Tibial nerve (tissue), 4 donors: ENCODE results near the gene TSPAN32. TPM values are rescaled to one million over a fixed set of nuclear protein-coding genes. Genes with fewer than 3 reads are reported as not detected.

Source experiments
- DNase-seq, 2 donors: peaks; one replicate each; pipeline ENCODE4 v3.0.0-alpha.2; 2019; ENCODE audit warnings: low spot score in 2 of 2
- H3K27ac ChIP-seq, 4 donors: fragments of 200-600 bp; sonication (generic) in 3 of 4; one replicate each; pipeline ENCODE4 v1.5.1; 2017 to 2019; ENCODE audit warnings: mild to moderate bottlenecking in 1 of 4
- H3K27me3 ChIP-seq, 2 donors: fragments of 200-600 bp; sonication (generic) in 1 of 2; one replicate each; pipeline versions ENCODE4 v1.5.1 to v1.6.0; 2017 to 2019
- H3K36me3 ChIP-seq, 3 donors: fragments of 200-600 bp; sonication (generic); one replicate each; pipeline ENCODE4 v1.5.1; 2018 to 2019
- H3K4me1 ChIP-seq, 4 donors: fragments of 200-600 bp; sonication (generic) in 3 of 4; one replicate each; pipeline ENCODE4 v1.5.1; 2017 to 2019
- H3K4me3 ChIP-seq, 4 donors: fragments of 200-600 bp; sonication (generic) in 3 of 4; one replicate each; pipeline ENCODE4 v1.5.1; 2017 to 2019; ENCODE audit warnings: mild to moderate bottlenecking in 1 of 4, moderate library complexity in 1 of 4
- H3K9me3 ChIP-seq, 4 donors: fragments of 200-600 bp; sonication (generic) in 3 of 4; one replicate each; pipeline ENCODE4 v1.5.1; 2017 to 2019
- EP300 ChIP-seq, 2 donors: sonication (generic); formaldehyde crosslinking; IDR thresholded peaks; one replicate each; pipeline ENCODE4 v1.6.1; 2017; ENCODE audit warnings: antibody characterized with exemption in 2 of 2, mild to moderate bottlenecking in 1 of 2
- POLR2A ChIP-seq, 2 donors: fragments of 450-650 bp; IDR thresholded peaks; one replicate each; pipeline ENCODE4 v1.6.1; 2017; ENCODE audit warnings: antibody characterized with exemption in 2 of 2, mild to moderate bottlenecking in 2 of 2, moderate library complexity in 2 of 2
- WGBS, 2 donors: methylation state at CpG; one replicate each; pipeline ENCODE4 v1.1.5; 2018; 5-methylcytosine and 5-hydroxymethylcytosine counted together
- total RNA-seq, 4 donors: library from RNA; depleted of rRNA; stranded (reverse); fragments of >200 nt; gene quantifications; one replicate each; pipeline ENCODE4 v1.1.0, GENCODE V29; 2016
- TF ChIP-seq, protein P1 (sequence below), 5 experiments: fragments of 200-600 bp in 3 of 5; fragments of 450-650 bp in 2 of 5; sonication (generic) in 3 of 5; IDR thresholded peaks; one replicate each; pipeline ENCODE4 v1.5.1; 2016 to 2019; ENCODE audit warnings: antibody characterized with exemption in 5 of 5, mild to moderate bottlenecking in 3 of 5, moderate library complexity in 2 of 5

TSPAN32 gene
- total RNA-seq, 4 donors from 2014 or later = 1.8 to 9.0 (median 5.8) TPM

DNA sequence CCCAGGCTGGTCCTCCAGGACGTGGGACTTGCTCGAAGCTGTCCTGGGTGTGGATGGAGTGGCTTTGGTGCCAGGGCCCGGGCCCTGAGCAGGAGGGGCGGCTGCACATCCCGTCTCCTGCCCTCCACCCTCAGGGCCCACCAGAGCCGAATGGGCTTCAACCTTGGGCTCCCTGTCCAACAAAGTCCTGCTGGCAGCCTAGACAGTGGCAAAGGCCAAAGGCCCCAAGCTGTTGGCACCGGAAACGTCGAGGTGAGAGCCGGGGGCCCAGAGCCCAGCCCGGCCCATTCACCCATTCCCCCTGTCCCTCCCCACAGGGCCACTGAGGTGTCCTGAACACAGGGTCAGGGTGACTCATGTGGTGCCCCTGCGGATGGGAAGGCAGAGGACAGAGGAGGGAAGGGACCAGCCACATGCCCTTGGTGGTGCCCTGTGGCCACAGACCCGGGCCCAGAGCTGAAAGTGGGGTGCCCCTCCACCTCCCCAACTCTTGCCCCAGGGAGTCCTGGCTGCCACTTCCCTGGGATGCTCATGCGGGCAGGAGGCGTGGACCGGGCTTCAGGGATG is 9.1 kb downstream of the TSPAN32 start:
- no peaks in the 10 kb centered on the region for H3K36me3 ChIP-seq
- H3K27ac ChIP-seq = peak overlapping the region; percentile 26 to 96 (median 87)
- WGBS, 2 donors = 71 to 76% methylated on average over 12 to 15 of the region's 16 CpGs
- H3K4me3 ChIP-seq = no peak overlapping the region
- no peaks in the 10 kb centered on the region for H3K27me3 ChIP-seq
- H3K9me3 ChIP-seq = no peaks in the 10 kb centered on the region
- TF ChIP-seq POLR2A (IDR thresholded peaks at IDR 0.05) (no peak), EP300 (IDR thresholded peaks at IDR 0.05) (no peak)
- TF ChIP-seq, protein P1, sequence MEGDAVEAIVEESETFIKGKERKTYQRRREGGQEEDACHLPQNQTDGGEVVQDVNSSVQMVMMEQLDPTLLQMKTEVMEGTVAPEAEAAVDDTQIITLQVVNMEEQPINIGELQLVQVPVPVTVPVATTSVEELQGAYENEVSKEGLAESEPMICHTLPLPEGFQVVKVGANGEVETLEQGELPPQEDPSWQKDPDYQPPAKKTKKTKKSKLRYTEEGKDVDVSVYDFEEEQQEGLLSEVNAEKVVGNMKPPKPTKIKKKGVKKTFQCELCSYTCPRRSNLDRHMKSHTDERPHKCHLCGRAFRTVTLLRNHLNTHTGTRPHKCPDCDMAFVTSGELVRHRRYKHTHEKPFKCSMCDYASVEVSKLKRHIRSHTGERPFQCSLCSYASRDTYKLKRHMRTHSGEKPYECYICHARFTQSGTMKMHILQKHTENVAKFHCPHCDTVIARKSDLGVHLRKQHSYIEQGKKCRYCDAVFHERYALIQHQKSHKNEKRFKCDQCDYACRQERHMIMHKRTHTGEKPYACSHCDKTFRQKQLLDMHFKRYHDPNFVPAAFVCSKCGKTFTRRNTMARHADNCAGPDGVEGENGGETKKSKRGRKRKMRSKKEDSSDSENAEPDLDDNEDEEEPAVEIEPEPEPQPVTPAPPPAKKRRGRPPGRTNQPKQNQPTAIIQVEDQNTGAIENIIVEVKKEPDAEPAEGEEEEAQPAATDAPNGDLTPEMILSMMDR (IDR thresholded peaks at IDR 0.05) = no peak
- DNase-seq = no peak
- H3K4me1 ChIP-seq = peaks cover 0 to 78% (median 56%) of the 10 kb centered on the region in 4 donors

DNA sequence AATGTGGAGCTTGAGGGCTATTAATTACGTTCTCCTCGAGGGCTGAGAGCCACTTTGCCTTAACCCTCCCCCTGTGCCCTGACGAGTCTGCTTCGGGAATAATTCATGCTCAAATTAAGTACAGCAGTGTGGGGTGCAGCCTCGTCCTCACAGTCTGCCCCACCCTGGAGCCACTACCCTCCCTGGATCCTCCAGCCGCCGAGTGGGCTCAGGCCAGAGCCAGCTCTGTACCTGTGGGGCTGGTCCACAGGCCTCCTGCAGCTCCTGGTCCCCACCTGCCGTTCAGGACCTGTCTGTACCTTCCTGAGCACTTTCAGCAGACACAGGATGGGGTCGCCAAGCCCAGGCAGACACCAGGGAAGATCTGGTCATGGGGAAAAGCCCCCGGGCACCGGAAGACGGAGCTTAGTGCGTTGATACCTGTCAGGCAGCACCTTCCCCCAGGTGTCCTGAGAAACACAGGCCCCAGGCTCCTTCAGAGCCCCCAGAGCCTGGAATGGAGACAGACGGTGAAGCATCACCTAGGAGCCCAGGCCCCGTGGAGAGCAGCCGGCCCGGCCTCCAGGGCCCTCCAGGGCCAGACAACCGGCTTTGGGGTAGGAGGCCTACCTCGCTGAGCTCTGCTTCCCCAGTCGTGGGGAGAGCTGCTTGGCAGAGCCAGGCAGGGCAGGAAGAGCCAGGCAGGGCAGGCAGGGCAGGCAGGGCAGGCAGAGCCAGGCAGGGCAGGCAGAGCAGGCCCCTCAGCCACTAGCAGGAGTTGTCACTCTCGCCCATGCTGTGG is 9.7 kb downstream of the TSPAN32 start:
- 60 to 68% methylated on average over 9 to 16 of the region's 21 CpGs for WGBS, 2 donors
- peak overlapping the region; percentile 26 to 96 (median 87) for H3K27ac ChIP-seq

GRCh38 chr11:2312232-2313042 is 10.6 kb downstream of the TSPAN32 start:
- H3K27ac ChIP-seq = peak overlapping the region; percentile 26 to 96 (median 87)
- WGBS, 2 donors = 37 to 56% methylated on average over 18 to 21 of the region's 22 CpGs
- H3K36me3 ChIP-seq = peaks cover 0 to 3% (median 0%) of the 10 kb centered on the region in 3 donors
- H3K4me3 ChIP-seq = no peak overlapping the region
- H3K4me1 ChIP-seq = peaks cover 0 to 65% (median 43%) of the 10 kb centered on the region in 4 donors
- no peak for DNase-seq
- peak in 1 of 2 donors; percentile 75 for TF ChIP-seq EP300 (IDR thresholded peaks at IDR 0.05)
- TF ChIP-seq, protein P1 (IDR thresholded peaks at IDR 0.05) = no peak
- TF ChIP-seq POLR2A (IDR thresholded peaks at IDR 0.05) = peak in 1 of 2 donors; percentile 26
- no peaks in the 10 kb centered on the region for H3K27me3 ChIP-seq
- peaks cover 0 to 4% (median 0%) of the 10 kb centered on the region in 4 donors for H3K9me3 ChIP-seq

More for the DNA sequence above, 9.7 kb downstream of the TSPAN32 start:
- Histone ChIP-seq H3K36me3 (no peaks in the 10 kb centered on the region), H3K9me3 (no peaks in the 10 kb centered on the region), H3K27me3 (no peaks in the 10 kb centered on the region), H3K4me3 (no peak overlapping the region), H3K4me1 (peaks cover 0 to 74% (median 49%) of the 10 kb centered on the region in 4 donors)
- TF ChIP-seq EP300 (IDR thresholded peaks at IDR 0.05) = no peak
- TF ChIP-seq, protein P1 (IDR thresholded peaks at IDR 0.05) = no peak
- TF ChIP-seq POLR2A (IDR thresholded peaks at IDR 0.05) = no peak
- no peak for DNase-seq

DNA sequence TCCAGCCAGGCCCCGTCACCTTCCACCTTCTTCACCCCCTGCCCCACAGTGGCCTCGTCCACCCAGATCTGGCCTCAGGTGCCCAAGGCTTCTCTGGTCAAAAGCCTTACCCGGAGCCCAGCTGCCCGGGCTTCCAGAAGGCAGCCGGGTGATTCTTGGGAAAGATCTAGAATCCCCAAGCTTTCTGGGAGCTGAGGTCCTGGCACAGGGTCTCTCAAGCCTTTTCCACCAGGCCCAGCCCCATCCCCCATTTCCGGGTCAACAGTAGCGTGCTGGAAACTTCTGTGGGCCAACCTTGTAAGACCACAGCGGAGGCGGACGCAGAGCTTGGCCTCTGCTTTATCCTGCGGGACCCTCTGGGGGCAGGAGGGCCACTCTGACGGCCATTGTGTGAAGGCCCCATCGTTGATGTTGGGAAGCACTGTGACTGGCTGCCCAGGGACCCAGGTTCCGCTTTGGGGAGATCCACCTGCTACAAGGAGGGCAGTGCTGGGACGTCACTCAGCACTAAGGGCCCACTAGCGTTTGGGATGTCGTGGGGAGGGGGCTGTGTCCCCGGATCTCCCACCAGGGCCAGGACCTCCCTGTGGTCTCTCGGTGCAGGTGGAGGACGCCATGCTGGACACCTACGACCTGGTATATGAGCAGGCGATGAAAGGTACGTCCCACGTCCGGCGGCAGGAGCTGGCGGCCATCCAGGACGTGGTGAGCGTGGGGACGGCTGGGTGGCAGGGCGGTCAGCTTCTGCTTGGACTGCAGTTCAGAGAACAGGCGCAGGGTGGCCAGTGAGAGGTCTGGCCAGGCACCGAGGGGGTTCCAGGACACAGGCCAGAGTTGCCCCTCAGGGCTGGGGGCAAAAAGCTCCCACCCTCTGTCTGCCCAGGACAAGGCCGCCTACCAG is 11.5 kb downstream of the TSPAN32 start:
- H3K4me3 ChIP-seq = no peak overlapping the region
- H3K4me1 ChIP-seq = peaks cover 0 to 59% (median 38%) of the 10 kb centered on the region in 4 donors
- H3K27ac ChIP-seq = peak overlapping the region; percentile 26 to 96 (median 87)
- peaks cover 0 to 13% (median 0%) of the 10 kb centered on the region in 4 donors for H3K9me3 ChIP-seq
- no peak for TF ChIP-seq EP300 (IDR thresholded peaks at IDR 0.05)
- TF ChIP-seq, protein P1 (IDR thresholded peaks at IDR 0.05) = peak in 1 of 5 experiments; percentile 26
- TF ChIP-seq POLR2A (IDR thresholded peaks at IDR 0.05) = no peak
- WGBS, 2 donors = 75 to 77% methylated on average over 31 to 33 of the region's 34 CpGs
- no peak for DNase-seq
- no peaks in the 10 kb centered on the region for H3K27me3 ChIP-seq
- H3K36me3 ChIP-seq = peaks cover 0 to 7% (median 0%) of the 10 kb centered on the region in 3 donors
